HG03439 (cell line): Measurements from ENCODE around the gene TEK.
"Not testable (repeated sequence)": the region's sequence is repeated elsewhere in the genome, so short reads cannot be mapped to it uniquely, and the experiment has no call there.

Experiments used
- ATAC-seq: cut with Tn5 transposase; IDR thresholded peaks from one replicate; pipeline ENCODE4 v1.9.1; 2021; ENCODE audit warnings: mild to moderate bottlenecking, moderate library complexity; ENCODE audit not compliant: unreplicated experiment

Gene TEK

DNA sequence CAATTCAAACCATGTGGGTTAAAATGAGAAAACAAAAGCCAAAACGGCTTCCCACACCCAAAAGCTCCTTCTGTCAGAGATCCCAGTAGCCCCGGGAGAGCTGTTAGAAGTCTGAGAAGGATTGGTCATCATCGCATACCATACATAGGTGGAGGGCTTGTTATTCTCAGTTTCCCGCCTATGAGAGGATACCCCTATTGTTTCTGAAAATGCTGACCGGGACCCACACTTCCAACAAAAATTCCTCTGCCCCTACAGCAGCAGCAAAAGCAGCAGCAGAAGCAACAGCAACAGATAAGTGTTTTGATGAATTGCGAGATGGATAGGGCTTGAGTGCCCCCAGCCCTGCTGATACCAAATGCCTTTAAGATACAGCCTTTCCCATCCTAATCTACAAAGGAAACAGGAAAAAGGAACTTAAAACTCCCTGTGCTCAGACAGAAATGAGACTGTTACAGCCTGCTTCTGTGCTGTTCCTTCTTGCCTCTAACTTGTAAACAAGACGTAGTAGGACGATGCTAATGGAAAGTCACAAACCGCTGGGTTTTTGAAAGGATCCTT is at the start of gene TEK:
TEK (plus strand) TSS at position 245 of the 561 bp plus-strand sequence. CDS start 366 bp downstream, outside the sequence.
- no peak for ATAC-seq

DNA sequence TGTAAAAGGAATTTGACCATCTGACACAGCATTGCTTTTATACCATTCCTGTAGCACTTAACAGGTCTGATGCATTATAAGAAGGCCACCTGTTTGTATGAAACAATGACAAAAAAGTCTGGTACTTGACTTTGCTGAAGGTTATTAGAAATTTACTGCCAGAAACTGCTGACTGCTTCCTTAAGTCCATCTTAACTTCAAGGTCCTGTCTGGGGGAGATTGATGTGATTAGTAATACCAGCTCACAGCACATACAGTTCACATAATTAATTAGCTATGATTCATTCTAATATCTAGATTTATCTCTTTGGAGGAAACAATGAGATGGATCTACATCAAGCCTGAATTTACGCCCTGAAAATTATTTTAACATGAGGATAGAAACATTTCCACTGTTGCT is 49.6 kb upstream of the TEK start:
- ATAC-seq: no peak

DNA sequence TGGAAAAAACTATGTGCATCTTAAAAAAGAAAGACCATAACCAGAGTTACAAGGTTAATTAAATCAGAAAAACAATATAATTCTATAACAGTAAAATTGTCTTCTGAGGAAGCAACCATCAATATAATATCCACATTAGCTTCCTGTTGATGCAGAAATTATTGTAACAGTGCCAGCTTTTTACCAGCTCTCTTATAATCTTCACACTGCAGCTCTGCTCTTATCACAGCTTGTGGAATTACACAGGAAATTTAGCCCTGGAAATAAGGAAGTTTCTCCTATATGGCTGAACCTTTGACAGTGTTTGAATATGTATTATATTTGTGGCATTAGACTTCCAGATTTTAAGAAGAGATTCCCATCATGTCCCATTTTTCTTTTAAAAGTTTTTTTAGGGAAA is 49.1 kb upstream of the TEK start:
- no peak for ATAC-seq

DNA sequence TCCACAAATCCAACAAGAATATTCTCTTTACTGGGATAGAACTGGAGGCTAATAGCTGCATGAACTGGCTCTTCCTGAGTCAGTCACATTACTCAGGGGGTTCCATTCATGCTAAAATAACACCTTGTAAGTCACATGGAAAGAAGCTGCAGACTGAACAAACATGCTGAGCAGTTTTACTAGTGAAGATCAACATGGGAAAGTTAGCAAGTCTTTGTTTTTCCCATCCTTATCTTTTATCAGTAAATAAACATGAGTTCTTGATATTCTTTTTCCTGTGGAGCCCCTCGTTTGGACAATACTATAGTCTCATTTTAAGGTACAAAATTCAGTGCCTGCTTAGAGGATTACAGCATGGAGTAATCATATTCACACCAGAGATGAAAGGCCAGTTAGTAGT is 43.7 kb upstream of the TEK start:
- ATAC-seq: no peak

DNA sequence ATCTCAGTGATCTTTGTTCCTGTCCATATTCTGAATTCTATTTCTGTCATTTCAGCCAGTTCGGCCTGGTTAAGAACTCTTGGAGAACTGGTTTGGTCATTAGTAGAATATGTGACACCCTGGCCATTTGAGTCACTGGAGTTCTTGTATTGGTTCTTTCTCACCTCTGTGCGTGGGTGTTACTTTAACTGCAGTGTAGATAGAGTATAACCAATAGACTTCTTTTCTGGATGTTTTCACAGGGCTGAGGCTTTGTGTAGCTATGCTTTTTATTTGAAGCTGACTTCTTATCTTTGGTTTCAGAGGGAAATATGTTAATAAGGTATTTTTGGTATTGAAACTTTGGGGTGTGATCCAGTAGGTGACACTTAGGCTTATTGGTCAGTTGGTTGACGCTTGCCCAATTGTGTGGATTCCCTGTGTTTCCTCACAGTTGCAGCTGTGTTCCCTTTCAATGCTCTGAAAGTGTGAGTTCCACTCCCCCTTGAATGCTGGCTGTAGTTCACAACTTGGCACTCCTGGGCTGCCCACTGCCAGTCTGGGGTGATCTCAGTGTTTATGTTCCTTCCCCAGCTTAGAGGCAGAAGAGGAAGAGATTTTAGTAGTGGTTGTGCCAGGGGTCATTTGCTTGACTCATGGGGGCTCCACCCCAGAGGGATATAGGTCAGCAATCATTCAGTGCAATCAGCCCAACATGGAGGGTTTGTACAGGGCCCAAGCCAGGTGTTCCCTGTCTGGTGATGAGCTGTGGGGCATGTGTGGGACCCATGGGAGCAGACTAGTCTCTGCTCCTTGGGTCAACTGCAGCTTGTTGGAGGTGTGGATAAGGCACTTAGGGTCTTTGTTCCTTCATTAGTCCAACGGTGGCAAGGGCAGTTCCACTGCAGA is 34.9 kb upstream of the TEK start:
- ATAC-seq: no peak

DNA sequence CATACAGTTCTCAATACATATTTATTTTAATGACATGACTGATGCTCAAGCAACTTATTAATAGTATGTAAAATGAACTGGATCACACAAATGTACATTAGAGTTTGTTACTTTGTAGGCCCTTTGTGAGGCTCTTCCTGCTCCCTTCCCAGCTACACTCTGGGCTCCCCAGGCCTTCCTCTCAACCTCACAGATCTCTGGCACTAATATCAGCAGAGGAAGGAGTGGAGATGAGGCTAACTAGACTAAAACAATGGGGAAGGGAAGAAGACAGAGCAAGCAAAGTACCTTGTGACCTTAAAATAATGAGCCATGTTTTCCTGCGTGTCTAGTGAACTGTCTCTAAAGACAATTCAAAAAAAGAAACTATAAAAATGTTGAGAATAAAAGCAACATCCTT is 30.3 kb upstream of the TEK start:
- no peak for ATAC-seq

DNA sequence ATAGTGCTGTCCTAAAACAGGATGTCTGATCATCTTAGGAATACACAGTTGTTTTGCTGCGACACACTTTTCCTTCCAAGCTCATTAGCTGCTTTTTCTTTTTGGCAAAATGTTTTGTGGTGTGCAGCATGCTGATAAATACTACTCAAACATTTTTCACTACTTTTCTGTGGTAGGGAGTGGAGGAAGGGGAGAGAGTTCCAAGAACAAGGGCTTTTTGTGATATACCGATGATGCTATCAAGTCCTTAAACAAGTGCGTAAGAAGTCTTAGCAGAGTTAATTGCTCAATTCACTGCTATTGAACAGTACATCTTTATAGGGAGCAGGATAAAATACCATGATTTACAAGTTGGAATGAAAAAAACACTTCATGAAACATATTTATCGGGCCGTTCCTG is 23.6 kb upstream of the TEK start:
- no peak for ATAC-seq

DNA sequence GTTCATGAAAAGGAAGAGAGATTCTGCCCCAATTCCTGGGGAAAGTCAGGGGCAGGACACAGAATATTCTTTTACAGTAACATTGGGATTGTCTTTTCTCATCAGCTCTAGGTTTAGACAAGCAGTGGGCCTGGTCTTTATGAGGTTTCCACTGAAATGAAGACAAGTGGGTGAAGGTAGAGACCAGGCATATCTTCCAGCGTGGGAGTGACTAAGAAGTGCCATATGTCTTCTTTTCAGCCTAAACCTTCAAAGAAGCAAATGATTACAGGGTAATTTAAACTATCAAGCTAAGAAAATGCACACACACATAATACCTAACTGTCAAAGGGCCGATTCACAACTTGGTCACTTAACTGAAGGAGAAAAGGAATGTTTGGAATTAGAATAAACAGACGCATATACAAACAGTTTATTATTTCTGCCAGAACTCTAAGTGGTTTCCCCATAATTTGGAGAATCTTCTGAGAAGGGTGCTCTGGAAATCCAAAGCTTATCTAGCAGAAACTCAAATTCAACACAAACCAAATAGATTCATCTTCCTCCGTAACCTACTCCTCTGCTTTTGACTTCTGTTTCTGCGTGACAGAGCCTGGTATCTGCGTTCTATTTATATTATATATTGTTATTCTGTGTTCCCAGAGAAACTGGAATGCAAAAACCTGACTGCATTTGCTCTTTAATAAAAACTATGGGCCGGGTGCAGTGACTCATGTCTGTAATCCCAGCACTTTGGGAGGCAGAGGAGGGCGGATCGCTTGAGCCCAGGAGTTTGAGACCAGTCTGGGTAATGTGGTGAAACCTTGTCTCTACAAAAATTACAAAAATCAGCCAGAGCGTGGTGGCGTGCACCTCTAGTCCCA is 22.0 kb upstream of the TEK start:
- ATAC-seq: no peak

DNA sequence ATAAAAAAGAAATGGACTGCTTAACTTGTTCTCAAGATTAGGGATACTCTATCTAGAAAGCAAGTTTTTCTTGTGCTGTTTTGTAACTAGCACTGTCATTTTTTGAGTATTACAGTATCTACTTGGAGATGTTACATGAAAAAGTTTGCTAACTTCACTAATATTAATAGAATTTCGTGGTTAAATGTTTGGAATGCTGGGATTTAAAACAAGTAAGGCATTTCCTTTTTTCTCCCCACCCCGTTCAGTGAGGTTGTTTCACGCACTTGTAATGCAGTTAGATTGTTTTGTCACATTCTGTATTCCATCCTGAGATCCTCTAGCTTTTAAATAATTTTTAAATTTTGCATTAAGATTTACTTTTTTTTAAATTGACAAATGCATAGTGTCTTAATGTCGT is 20.0 kb upstream of the TEK start:
- no peak for ATAC-seq

DNA sequence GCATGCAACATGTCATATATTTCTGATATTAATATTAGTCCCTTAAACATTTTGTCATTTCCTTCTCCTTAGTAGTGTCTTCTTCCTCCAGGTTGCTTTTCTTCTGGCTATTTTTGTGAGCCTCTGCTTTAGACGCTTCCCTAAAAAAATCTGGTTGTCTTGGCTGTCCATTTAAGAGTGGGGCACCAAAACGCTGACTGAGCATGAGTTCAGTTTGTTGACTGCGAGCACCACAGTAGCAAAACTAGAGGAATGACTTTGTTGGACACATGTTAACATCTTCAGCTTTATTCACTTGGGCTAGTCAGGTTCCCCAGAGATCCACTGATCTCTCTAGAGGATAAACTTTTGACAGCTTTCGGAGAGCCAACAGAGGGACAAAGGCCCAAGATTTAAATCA is 19.3 kb upstream of the TEK start:
- no peak for ATAC-seq

DNA sequence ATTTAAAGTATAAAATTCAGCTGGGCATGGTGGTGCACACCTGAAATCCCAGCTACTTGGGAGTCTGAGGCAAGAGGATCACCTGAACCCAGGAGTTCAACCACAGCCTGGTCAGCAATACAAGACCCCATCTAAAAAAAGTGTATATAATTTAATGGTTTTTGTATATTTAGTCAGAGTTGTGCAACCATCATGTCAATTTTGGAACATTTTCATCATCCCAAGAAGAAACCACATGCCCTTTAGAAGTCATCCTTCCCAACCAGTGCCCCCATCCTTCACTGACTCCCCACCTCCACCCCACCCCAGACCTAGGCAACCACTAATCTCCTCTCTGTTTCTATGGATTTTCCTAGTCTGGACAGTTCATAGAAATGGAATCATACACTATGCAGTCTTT is 18.8 kb upstream of the TEK start:
- no peak for ATAC-seq

DNA sequence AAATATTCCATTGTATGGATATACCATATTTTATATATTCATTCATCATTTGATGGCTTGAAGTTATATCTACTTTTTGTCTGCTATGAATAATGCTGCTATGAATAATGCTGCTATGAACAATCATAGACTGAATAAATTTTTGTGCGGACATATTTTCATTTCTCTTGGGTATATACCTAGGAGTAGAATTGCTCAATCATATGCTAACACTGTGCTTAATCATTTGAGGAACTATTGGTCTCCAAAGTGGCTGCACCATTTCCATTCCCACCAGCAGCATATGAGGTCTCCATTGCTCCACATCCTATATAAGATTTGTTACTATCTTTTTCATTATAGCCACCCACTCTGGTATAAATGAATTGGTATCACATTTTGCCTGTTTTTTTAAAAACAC is 18.3 kb upstream of the TEK start:
- ATAC-seq: no peak

DNA sequence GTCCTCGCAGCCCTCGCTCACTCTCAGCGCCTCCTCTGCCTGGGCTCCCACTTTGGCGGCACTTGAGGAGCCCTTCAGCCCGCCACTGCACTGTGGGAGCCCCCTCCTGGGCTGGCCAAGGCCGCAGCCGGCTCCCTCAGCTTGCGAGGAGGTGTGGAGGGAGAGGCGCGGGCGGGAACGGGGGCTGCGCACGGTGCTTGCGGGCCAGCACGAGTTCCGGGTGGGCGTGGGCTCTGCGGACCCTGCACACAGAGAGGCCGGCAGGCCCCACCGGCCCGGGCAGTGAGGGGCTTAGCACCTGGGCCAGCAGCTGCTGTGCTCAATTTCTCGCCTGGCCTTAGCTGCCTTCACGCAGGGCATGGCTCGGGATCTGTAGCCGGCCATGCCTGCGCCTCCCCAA is 16.5 kb upstream of the TEK start:
- ATAC-seq: not testable (repeated sequence)

DNA sequence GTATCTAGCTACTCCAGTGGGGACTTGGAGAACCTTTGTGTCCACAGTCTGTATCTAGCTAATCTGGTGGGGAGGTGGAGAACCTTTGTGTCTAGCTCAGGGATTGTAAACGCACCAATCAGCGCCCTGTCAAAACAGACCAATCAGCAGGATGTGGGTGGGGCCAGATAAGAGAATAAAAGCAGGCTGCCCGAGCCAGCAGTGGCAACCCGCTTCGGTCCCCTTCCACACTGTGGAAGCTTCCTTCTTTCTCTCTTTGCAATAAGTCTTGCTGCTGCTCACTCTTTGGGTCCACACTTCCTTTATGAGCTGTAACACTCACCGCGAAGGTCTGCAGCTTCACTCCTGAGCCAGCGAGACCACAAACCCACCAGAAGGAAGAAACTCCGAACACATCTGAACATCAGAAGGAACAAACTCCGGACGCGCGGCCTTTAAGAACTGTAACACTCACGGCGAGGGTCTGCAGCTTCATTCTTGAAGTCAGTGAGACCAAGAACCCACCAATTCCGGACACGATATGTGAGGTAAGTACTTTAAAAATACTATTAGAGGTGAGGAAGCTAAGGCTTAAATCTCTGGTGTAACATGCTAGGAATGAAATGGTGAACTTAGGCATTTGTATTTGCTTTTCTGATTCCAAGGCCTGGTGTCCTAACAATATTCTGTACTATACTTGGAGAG is 15.5 kb upstream of the TEK start:
- not testable (repeated sequence) for ATAC-seq

DNA sequence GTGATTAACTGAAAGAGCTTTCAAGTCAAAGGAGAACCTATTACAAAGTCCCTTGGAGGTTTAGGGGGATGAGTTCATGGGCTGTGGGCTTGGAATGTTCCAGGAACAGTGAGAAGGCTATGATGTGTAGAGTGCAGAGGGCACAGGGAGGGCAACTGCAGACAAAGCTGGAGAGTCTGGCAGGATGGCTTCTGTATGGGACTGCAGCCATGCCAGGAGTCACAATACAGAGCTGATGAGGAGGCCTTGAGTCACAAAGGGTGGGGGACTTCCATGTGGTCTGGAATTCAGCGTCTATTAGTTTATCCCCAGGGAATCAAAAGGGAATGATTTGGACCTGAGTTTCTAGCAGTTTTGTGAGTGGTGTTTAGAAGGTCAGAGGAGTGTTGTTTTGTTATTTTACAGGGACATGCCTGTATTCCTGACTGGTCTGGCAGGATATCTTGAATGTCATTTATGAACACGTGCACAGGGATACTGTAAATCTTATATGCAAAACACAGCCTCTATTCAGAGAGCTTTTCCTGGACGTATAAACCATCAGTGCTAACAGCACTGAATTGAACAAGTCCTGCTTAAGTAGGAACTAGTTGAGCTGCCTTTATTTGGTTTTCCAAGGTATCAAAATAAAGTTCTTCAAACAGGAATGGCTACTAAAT is 14.3 kb upstream of the TEK start:
- no peak for ATAC-seq

DNA sequence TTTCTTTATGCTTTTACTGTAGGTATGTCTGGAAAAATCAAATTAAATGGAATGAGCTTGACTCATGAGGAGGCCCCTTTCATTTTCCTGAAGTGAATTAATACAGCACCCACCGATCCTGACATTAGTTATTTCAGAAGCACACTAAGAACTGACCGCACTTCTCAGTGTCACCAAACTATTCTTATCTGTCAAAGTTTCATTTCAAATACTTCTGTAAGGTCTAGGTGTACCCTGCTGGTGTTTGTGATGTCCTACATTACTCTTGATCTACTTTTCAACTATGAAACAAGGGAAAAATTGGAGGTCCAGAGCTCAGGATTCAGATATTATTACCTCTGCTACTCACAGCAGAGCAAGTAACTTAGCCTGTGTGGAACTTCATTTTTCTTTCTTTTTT is 1.8 kb upstream of the TEK start:
- no peak for ATAC-seq

DNA sequence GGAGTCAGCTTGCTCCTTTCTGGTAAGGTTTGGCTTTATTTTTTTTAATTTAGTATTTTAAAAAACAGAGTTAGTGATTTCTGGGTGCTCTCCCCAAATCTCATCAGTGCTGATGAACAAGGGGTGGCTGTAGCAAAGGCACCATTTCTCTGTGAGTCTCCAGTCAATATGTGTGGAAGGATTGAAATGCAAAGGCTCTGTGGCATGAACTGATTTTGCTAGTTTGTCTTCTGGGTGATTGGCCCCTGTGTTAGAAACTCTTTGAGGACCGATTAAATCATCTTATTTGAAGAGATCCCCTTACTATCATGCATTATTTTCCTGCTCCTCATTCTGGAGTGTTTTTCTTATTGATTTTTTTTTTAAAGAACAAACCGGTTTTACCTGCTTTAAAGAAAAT is 596 bp downstream of the TEK start:
- ATAC-seq: no peak

DNA sequence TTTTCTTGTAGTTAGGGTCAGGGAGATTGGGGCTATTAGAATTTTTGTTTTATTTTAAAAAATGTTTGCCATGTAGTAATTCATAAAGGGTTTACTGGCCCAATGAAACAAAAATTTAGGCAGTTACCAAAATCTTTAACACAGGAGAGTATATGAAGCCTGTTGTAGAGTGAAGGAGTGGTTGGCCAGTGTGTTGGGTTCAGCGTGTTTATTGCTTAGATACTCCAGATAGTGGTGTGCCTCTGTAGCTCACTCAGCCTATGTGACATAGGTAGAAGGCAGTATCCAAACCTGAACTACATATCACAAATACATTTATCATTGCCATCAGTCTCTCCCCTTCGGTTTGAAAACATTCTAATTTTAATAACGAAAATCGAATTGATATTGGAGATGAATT is 1.2 kb downstream of the TEK start:
- no peak for ATAC-seq

DNA sequence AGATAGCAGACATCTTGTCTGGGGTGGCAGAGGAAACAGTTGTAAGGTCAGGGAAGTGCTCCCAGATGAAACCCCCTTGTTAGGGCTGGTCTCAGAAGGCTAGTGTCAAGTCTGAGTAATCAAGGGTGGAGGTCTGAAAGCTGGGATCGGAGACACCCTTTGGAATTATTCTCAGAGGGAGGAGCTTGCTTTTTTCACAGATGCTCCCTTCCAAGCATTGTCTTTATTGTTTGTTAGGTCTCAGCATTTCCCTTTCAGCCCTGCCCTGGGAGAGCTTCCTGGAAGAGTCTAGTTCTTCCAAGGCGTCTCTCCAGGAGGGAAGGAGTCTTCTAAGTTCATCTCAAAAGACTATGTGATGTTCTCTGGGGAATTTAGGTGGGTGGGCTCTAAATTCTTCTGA is 3.2 kb downstream of the TEK start:
- no peak for ATAC-seq

DNA sequence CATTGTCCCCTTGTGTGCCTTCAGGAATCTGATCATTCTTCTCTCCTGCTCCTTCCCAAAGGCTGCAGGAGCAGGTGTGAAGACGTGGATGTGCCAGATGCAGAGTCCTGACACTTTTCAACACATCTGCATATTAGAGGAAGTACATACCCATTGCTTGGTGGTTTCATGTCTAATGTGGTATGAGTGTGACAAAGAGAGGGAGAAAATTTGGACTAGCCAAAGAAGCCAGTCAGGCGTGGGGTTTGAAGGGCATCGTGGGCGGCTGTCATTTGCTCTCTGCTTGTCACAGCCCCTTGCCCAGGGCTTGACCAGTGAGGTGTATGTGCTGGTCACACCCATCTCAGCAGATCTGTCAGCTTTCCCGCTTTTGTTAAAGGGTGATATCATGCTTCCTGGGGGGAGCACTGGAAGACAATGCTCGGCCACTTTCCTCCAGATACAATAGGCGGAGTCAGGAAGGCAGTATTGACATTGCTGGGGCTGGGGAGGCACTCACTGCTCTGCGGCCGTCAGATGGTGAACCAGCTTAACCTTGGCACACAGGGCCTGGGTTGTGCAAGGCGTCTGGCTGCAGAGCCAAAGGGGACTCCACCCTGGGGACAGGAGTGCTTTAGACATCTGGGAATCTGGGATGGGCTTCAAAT is 8.6 kb downstream of the TEK start:
- no peak for ATAC-seq
